GM10266 (cell line): Measurements from ENCODE around the gene CNOT6L.
A peak's percentile ranks its signal among the peaks of the same experiment; 100 is the strongest.
"Not testable (repeated sequence)": the region's sequence is repeated elsewhere in the genome, so short reads cannot be mapped to it uniquely, and the experiment has no call there.

Experiments
- DNase-seq: peaks from one replicate; pipeline ENCODE4 v3.0.0; 2012; ENCODE audit errors: extremely low spot score
- CTCF ChIP-seq: IDR thresholded peaks from 2 replicates; pipeline ENCODE4 v1.5.1; 2012; ENCODE audit warnings: mild to moderate bottlenecking, low read depth; ENCODE audit not compliant: control insufficient read depth, insufficient read depth; ENCODE audit errors: missing control alignments

The CNOT6L gene

GRCh38 chr4:77734928-77735327 lies 84.2 kb downstream of the CNOT6L start:
- peak; percentile 34 for DNase-seq
- TF ChIP-seq CTCF: no peak

- no peak for DNase-seq
- no peak for TF ChIP-seq CTCF
Measured at GRCh38 chr4:77731656-77732055, 87.5 kb downstream of the CNOT6L start.

- DNase-seq: no peak
- TF ChIP-seq CTCF: no peak
Measured at GRCh38 chr4:77728420-77728819, 90.7 kb downstream of the CNOT6L start.

GRCh38 chr4:77721073-77721472 lies 98.1 kb downstream of the CNOT6L start:
- DNase-seq: no peak
- no peak for TF ChIP-seq CTCF

- DNase-seq: not testable (repeated sequence)
Measured at GRCh38 chr4:77718500-77718899, 100.7 kb downstream of the CNOT6L start.

GRCh38 chr4:77715414-77716290 lies 103.5 kb downstream of the CNOT6L start:
- no peak for DNase-seq
- TF ChIP-seq CTCF: no peak

- DNase-seq: no peak
- TF ChIP-seq CTCF: no peak
Measured at GRCh38 chr4:77714514-77714913, 104.7 kb downstream of the CNOT6L start.
